Measurements from ENCODE around the gene TAB3. TPM values are rescaled to one million over a fixed set of nuclear protein-coding genes. Genes with fewer than 3 reads are reported as not detected.

The TAB3 gene
- total RNA-seq, 4 donors from 2014 or later, result 25.5 to 32.8 (median 28.8) TPM

DNA sequence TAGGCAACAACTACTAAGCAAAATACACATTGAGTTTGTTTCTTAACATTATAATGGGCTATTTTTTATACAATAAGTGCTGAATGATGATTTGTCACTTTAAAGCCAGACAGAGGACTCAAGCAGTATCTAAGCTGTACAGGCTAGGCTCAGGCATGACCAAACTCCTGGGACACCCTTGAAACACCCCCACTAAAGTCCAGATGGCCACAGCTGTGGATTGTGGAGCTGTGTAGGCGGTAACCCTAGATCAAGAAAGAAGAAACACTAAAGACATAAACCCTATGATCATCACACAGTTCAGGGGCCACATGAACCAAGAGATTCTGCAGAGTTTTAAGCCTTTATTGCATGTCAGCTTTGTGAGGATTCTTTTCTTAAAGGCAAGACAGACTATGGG, 25.1 kb downstream of the TAB3 start:
- TF ChIP-seq, protein P1, sequence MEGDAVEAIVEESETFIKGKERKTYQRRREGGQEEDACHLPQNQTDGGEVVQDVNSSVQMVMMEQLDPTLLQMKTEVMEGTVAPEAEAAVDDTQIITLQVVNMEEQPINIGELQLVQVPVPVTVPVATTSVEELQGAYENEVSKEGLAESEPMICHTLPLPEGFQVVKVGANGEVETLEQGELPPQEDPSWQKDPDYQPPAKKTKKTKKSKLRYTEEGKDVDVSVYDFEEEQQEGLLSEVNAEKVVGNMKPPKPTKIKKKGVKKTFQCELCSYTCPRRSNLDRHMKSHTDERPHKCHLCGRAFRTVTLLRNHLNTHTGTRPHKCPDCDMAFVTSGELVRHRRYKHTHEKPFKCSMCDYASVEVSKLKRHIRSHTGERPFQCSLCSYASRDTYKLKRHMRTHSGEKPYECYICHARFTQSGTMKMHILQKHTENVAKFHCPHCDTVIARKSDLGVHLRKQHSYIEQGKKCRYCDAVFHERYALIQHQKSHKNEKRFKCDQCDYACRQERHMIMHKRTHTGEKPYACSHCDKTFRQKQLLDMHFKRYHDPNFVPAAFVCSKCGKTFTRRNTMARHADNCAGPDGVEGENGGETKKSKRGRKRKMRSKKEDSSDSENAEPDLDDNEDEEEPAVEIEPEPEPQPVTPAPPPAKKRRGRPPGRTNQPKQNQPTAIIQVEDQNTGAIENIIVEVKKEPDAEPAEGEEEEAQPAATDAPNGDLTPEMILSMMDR (IDR thresholded peaks at IDR 0.05; ENCODE audit: low read depth), result no peak

DNA sequence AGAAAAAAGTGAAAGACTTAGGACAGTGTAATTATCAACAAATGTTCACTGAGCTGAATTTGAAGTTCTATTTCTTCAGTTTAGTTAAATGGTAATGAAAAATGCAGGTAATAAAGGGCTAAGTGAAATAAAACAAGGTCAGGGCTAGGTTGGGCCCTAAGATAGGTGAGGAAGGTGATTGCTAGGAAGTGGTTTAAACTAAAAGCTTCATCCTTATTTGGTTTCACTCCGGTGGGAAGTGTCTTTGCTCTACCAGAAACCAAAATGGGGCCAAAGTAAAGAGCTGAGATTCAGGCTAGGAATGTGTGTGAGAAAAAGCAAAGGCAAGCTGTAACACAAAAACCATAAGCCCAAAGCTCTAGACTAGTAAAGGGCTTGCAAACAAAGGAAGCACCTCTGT, 31.0 kb downstream of the TAB3 start:
- TF ChIP-seq, protein P1 (IDR thresholded peaks at IDR 0.05; ENCODE audit: low read depth), result no peak

DNA sequence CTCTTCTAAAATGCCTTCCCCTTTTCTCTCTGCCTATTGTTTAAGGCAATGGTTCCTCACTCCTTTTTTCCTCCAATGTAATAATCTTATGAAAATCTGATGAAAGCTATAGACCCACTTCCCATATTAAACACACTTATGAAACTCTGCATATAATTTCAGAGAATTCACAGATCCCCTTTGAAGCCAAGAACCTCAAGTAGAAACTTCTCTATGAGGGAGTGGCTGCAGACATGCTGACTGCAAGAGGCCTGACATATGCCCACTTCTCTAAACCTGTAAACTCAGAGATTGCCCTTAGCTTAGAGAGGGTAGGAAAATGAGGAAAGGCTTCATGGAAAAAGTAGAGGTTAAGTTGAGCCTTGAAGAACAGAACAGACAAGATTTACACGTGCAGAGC, 37.6 kb downstream of the TAB3 start:
- TF ChIP-seq, protein P1 (IDR thresholded peaks at IDR 0.05; ENCODE audit: low read depth), result no peak

DNA sequence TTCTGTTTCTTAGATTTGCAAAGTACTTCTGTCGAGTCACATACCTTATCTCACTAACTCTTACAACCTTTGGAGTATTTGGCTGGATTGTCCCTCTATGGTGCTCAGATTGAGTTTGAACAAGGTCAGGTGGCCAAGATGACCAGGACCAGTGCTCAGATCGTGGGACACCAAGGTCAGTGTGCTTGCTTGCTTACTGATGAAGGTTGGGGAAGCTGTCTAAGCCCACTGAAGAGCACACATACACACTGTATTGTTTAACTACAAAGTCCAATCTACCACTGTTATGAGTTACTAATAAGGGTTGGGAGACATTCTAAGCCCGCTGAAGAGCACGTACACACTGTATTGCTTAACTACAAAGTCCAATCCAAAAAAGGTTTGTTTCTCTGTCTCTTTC, 53.7 kb downstream of the TAB3 start:
- TF ChIP-seq, protein P1 (IDR thresholded peaks at IDR 0.05; ENCODE audit: low read depth), result no peak

DNA sequence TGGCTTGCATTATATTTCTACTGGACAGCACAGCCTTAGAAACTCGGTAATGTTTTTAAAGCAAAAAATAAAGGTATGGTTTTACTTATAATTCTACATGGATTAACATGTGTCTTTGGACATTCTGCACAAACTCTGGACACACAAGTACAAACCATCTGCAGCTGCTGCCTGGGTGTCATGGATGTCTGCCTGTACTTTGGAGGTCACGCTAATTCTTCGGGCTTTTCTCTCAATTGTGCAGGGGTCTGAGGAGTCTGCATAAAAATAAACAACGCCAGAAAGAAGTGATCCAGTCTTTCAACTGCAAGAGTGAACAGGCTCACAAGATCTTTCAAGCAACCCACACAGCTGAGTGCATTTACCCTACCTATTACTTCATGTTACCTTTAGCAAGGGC, 55.2 kb downstream of the TAB3 start:
- TF ChIP-seq, protein P1 (IDR thresholded peaks at IDR 0.05; ENCODE audit: low read depth), result no peak

DNA sequence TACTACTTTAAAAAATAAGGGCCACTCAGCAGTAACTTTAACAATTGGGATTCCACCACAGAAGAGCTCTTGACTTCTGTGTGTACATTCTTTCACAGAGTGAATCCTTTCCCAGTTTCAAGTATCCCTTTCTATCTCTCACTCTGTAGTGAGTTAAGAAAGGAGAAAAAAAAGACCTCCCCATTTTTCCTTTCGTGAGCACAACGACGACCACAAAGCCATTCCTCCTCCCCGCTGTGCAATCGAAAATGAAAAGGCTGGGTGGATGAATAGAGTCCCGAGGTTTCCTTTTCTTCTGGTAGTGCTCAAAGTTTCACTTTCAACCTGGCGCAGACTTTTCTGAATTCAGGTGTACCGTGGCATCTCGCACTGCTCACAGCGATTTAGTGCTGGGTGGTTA, 58.0 kb downstream of the TAB3 start:
- TF ChIP-seq, protein P1 (IDR thresholded peaks at IDR 0.05; ENCODE audit: low read depth), result no peak

DNA sequence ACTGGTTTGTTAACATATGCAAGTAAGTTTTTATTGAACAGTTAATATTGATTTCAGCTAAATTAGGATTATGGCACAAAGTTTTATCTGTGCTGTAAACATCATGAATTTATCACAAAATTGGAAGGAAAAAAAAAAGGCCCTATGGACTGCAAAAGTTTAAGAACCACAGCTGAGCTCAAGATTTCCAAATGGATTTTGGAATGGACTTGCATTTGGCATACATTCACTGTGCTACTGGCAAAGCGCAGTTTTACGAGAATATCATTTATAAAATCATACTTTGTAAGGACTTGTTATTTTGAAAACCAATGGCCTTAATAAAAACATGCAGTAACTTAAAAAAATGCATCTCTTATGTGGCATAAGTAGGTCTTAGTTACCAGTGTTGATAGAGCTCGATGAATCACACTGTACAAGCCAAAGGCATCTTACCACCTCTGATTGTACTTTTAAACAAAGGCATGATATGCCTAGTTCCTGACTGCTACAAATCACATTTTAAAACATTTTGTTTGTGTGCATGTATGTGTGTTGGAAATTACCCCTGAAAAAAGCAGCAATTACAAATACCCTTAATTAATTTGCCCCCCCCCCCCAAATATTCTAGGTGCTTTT, 58.6 kb downstream of the TAB3 start:
- TF ChIP-seq, protein P1 (IDR thresholded peaks at IDR 0.05; ENCODE audit: low read depth), result no peak
